Bronchial epithelial cell (primary cell): ENCODE data around the gene KLHL25. TPM values are rescaled to one million over a fixed set of nuclear protein-coding genes. Genes with fewer than 3 reads are reported as not detected.

ENCODE experiments used
- DNase-seq: peaks from one replicate; pipeline ENCODE4 v3.0.0-alpha.2; 2010; ENCODE audit warnings: low read depth
- FAIRE-seq: peaks from 2 replicates; lab custom pipeline; 2011; peaks lifted over from hg19 to GRCh38; lab: Jason Lieb, UNC
- H3K27me3 ChIP-seq: 2 replicates; pipeline ENCODE4 v1.5.1; 2011; ENCODE audit warnings: low read length; ENCODE audit not compliant: control insufficient read depth, insufficient read depth
- H3K36me3 ChIP-seq: 2 replicates; pipeline ENCODE4 v1.5.1; 2011; ENCODE audit warnings: low read length; ENCODE audit not compliant: control insufficient read depth, insufficient read depth
- H3K4me3 ChIP-seq: 2 replicates; pipeline ENCODE4 v1.5.1; 2011; ENCODE audit warnings: mild to moderate bottlenecking, low read depth, low read length, control low read depth
- CTCF ChIP-seq: IDR thresholded peaks from 2 replicates; pipeline ENCODE4 v1.5.1; 2011; ENCODE audit warnings: mild to moderate bottlenecking, moderate library complexity, low read length, control low read depth, inconsistent platforms; ENCODE audit not compliant: insufficient read depth, severe bottlenecking
- total RNA-seq: library from RNA; depleted of rRNA; stranded (reverse); fragments of >200 nt; gene quantifications from 2 replicates; pipeline ENCODE4 v1.2.1, GENCODE V29; 2014

The KLHL25 gene
- total RNA-seq, 1 donor from 2014 or later: 4.7 TPM

- Histone ChIP-seq H3K4me3 (no peak overlapping the region), H3K36me3 (peaks cover 7% of the 10 kb centered on the region), H3K27me3 (no peaks in the 10 kb centered on the region)
- DNase-seq (no peak), FAIRE-seq (no peak)
- TF ChIP-seq CTCF: no peak
These were observed 70.5 kb downstream of the KLHL25 start for GRCh38 chr15:85723960-85724945.

- Histone ChIP-seq H3K36me3 (peaks cover 11% of the 10 kb centered on the region), H3K27me3 (no peaks in the 10 kb centered on the region), H3K4me3 (no peak overlapping the region)
- FAIRE-seq: no peak
- TF ChIP-seq CTCF: no peak
- no peak for DNase-seq
These were observed 72.2 kb downstream of the KLHL25 start for GRCh38 chr15:85722374-85723152.

- TF ChIP-seq CTCF: no peak
- H3K36me3 ChIP-seq: peaks cover 11% of the 10 kb centered on the region
- no peaks in the 10 kb centered on the region for H3K27me3 ChIP-seq
- no peak overlapping the region for H3K4me3 ChIP-seq
- FAIRE-seq (no peak), DNase-seq (no peak)
These were observed 75.7 kb downstream of the KLHL25 start for GRCh38 chr15:85718981-85719380.

GRCh38 chr15:85718271-85718971, 76.3 kb downstream of the KLHL25 start:
- TF ChIP-seq CTCF: no peak
- FAIRE-seq: no peak
- H3K36me3 ChIP-seq: peaks cover 11% of the 10 kb centered on the region
- no peaks in the 10 kb centered on the region for H3K27me3 ChIP-seq
- H3K4me3 ChIP-seq: no peak overlapping the region
- DNase-seq: no peak

- DNase-seq: no peak
- Histone ChIP-seq H3K36me3 (peaks cover 10% of the 10 kb centered on the region), H3K4me3 (no peak overlapping the region), H3K27me3 (no peaks in the 10 kb centered on the region)
- no peak for FAIRE-seq
- TF ChIP-seq CTCF: no peak
These were observed 77.5 kb downstream of the KLHL25 start for GRCh38 chr15:85717212-85717611.
